HG02870 (cell line): ENCODE measurements around the gene TSPEAR.
"Not testable (repeated sequence)": the region's sequence is repeated elsewhere in the genome, so short reads cannot be mapped to it uniquely, and the experiment has no call there.

Experiments used
- ATAC-seq: cut with Tn5 transposase; IDR thresholded peaks from one replicate; pipeline ENCODE4 v1.9.1; 2021; ENCODE audit warnings: mild to moderate bottlenecking, moderate library complexity; ENCODE audit not compliant: unreplicated experiment

Gene TSPEAR

GRCh38 chr21:44612669-44613229 is 98.6 kb downstream of the TSPEAR start:
- no peak for ATAC-seq

- no peak for ATAC-seq
Measured at GRCh38 chr21:44612029-44612486, 99.3 kb downstream of the TSPEAR start, which contains the start of gene KRTAP10-8. Gene KRTAP10-8 (plus strand): TSS chr21:44612079. CDS start chr21:44612101, 22 bp downstream.

DNA sequence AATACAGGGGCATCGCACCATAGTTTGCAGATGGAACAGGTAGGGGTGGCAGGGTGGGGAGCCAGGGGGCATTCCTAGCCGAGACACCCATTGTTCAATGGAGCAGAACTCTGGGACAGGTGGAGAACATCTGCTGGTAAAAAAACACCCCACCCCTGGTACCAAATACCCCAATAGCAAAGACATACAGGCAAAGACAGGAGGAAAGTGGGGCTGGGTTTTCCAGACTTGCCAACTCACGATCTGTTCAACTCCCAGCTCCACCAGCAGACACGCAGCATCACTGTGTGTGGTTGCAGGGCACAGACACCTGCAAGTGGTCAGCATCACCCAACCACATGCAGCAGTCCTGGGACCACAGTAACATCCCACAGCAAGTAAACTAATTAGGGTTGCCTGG is 99.8 kb downstream of the TSPEAR start:
- no peak for ATAC-seq

- ATAC-seq = not testable (repeated sequence)
Measured at GRCh38 chr21:44610157-44610843, 101.1 kb downstream of the TSPEAR start.

GRCh38 chr21:44609193-44609592 is 102.2 kb downstream of the TSPEAR start:
- ATAC-seq = no peak

- no peak for ATAC-seq
Measured at GRCh38 chr21:44606495-44606894, 104.9 kb downstream of the TSPEAR start.

- no peak for ATAC-seq
Measured at GRCh38 chr21:44603911-44604310, 107.5 kb downstream of the TSPEAR start.

- ATAC-seq = no peak
Measured at GRCh38 chr21:44603109-44603875, 108.1 kb downstream of the TSPEAR start.

- no peak for ATAC-seq
Measured at GRCh38 chr21:44602463-44602850, 108.9 kb downstream of the TSPEAR start.

DNA sequence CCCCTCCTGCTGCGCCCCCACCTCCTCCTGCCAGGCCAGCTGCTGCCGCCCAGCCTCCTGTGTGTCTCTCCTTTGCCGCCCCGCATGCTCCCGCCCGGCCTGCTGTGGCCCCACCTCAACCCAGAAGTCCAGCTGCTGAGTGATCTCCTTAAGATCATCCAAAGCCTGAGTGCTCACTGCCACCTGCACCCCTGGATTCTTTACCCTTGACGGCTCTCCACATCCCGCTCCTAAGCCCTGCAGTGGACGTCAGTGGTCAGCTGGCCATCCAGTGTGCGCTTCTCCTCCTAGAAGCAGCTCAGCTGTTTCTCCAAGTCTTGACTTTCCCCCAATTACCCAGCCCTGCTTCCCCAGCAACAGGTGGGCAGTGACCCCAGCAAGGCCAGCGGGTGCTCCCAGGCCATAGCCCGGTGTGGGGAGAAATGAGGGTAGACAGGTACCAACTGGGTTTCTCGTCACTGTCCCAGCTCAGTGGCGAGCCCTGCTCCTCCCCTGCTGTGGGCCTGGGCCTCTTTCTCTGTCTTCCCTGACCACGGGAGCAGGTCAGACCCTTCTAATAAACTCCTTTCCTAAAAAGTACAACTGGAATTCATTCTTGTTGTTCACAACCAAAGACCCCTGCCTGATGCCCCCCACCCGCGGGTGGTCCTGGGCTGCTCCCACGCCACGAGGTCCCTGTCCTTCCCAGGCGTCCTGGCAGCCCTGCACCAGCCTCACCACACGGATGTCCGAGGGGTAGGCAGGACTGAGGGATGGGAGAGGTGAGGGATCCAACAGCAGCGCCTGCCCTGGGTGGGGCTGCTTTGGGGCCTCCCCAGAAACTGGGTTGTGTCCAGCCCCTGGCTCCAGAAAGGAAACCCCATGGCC is 109.5 kb downstream of the TSPEAR start:
- ATAC-seq = no peak

- ATAC-seq = not testable (repeated sequence)
Measured at GRCh38 chr21:44601091-44601490, 110.3 kb downstream of the TSPEAR start.

DNA sequence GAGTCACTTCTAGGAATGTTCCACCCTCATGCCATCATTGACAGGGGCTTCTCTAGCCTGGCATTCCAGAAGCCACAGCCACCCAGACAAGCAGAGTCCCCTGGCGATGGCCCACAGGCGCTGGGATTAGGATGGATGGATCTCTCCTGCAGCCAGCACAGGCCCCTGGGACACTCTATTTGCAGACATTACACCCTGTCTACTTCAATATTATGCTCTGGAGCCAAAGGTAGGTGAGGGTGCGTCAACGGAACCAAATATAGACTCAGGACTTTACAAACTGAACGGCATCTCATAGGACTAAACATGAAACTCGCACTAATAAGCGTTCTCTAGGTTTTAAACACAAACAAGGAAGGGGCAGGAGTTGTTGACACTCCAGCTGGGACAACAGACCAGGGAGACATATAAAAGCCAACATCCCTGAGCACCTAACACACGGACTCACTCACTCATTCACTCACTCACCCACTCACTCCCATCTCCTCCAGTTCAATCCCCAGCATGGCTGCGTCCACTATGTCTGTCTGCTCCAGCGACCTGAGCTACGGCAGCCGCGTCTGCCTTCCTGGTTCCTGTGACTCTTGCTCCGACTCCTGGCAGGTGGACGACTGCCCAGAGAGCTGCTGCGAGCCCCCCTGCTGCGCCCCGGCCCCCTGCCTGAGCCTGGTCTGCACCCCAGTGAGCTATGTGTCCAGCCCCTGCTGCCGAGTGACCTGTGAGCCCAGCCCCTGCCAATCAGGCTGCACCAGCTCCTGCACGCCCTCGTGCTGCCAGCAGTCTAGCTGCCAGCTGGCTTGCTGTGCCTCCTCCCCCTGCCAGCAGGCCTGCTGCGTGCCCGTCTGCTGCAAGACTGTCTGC is 111.0 kb downstream of the TSPEAR start, which contains the start of gene KRTAP10-7:
TSS of gene KRTAP10-7 (plus strand) at position 480 of the 861 bp plus-strand sequence. CDS start at position 505, 25 bp downstream.
- ATAC-seq = not testable (repeated sequence)

DNA sequence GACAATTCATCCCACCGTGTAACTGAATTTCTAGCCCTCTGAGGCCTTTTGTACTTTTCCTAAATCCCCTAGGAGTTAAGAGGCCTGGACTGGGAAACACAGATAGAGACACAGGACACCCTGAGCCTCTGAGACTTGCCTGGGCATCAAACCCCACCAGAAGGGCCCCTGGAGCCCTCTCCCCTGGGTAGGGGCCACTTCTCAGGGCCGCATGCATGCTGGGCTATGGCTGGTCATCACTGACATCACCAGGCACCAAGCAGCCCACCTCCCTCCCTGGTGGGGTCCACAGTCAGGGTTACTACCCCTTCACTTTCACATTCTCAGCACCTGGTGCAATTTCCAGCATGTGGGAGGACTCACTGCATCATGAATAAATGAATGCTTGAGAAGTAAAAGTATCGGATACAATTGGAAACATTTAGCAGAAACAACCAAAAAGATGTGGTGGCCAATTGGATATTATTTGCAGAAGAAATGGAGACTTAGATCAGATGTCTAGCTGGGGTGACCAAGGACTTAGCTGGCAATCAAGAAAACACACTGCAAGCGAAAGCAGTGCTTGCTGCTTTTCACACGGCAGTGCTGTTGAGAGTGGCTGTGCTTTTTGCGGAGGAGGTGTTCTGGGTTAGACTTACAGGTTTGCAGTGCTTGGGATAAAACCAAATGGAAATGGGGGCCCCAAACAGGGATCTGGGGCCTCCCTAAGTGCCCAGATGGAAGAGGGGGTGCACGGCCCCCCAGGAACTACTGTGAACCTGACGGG is 111.9 kb downstream of the TSPEAR start:
- no peak for ATAC-seq

DNA sequence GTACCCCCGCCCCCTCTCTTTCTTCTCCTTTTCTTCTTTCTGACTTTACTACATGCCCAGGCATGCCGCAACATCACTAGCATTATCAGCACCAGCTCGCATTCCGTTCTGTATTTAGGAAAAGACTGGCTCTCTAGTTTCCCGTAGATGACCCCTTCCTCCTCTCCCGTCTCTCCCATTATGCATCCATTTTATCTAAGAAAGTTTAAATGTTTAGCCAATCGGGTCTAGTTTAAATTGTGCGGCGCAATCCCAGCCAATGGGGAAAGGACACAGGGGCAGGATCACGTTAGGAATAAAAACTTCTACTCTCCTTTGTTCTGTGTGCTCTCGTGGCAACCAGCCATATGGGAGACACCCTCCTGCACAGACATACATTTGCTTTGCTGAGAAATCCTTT is 113.3 kb downstream of the TSPEAR start:
- ATAC-seq = no peak

GRCh38 chr21:44596068-44596725 is 115.2 kb downstream of the TSPEAR start:
- no peak for ATAC-seq

- ATAC-seq = no peak
Measured at GRCh38 chr21:44595524-44595923, 115.8 kb downstream of the TSPEAR start.

GRCh38 chr21:44594406-44594916 is 116.9 kb downstream of the TSPEAR start:
- no peak for ATAC-seq
